HG02623 (cell line): ENCODE measurements around the gene LAPTM5.

Source experiments
- ATAC-seq: cut with Tn5 transposase; IDR thresholded peaks from one replicate; pipeline ENCODE4 v1.9.1; 2021; ENCODE audit warnings: moderate library complexity; ENCODE audit not compliant: unreplicated experiment

LAPTM5 gene

DNA sequence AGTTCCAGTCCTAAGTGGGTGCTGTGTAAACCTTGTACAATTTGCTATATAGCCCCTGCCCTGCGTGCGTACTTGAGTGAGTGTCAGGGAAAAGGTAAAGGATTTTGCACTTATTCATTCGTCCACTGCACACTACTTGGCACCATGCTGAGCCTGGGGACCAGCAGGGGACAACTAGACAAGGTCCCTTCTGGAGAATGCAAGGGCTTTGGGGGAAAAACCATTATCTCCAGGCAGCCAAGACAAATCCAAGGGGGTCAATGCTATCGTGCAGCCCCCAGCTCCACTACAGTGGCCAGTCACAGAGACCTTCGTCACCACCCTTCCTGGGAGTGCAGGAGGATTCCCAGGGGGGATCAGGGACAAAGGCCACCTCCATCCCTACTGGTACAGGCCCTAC, 73.9 kb downstream of the LAPTM5 start:
- ATAC-seq = no peak
